PC-9 (cell line): ENCODE measurements around the gene BGLAP. TPM values are rescaled to one million over a fixed set of nuclear protein-coding genes. Genes with fewer than 3 reads are reported as not detected.

Source experiments
- BruUV-seq: library from RNA; stranded (reverse); fragments of 400-500 nt; replicated peaks from 2 replicates; lab custom pipeline; 2021; lab: Mats Ljungman, UMichigan
- CTCF ChIA-PET: fragments of 300-600 bp; sonication (Branson Sonifier 250); formaldehyde crosslinking; loops from one replicate; lab custom pipeline; 2022; ENCODE audit warnings: antibody characterized with exemption; lab: Charles Lee
- POLR2A ChIA-PET: fragments of 300-600 bp; sonication (Branson Sonifier 250); formaldehyde crosslinking; loops from one replicate; lab custom pipeline; 2022; ENCODE audit warnings: antibody characterized with exemption; ENCODE audit not compliant: unreplicated experiment; lab: Charles Lee
- DNase-seq, 2 experiments: peaks; one replicate each; pipeline versions ENCODE4 v3.0.0 to v3.0.0-alpha.2; 2015 to 2022; ENCODE audit warnings: mixed read lengths in 1 of 2
- H2AFZ ChIP-seq: fragments of 200-600 bp; sonication (generic); 2 replicates; pipeline ENCODE4 v1.8.1; 2017; ENCODE audit warnings: antibody characterized with exemption
- H3F3A ChIP-seq: fragments of 200-600 bp; sonication (generic); 2 replicates; pipeline ENCODE4 v1.8.1; 2017; ENCODE audit warnings: antibody characterized with exemption, mild to moderate bottlenecking, low read depth; ENCODE audit not compliant: insufficient read depth
- H3K27ac ChIP-seq: fragments of 200-600 bp; sonication (generic); 2 replicates; pipeline ENCODE4 v1.6.1; 2016; ENCODE audit warnings: mixed run types
- H3K27me3 ChIP-seq: fragments of 200-600 bp; sonication (generic); 2 replicates; pipeline ENCODE4 v1.6.1; 2016; ENCODE audit warnings: low read depth, mixed run types; ENCODE audit not compliant: insufficient read depth
- H3K36me3 ChIP-seq: fragments of 200-600 bp; sonication (generic); 2 replicates; pipeline ENCODE4 v1.6.1; 2016; ENCODE audit warnings: low read depth, mixed run types
- H3K4me1 ChIP-seq: fragments of 200-600 bp; sonication (generic); replicated peaks from 2 replicates; pipeline ENCODE4 v1.6.1; 2016; ENCODE audit warnings: mixed run types; ENCODE audit not compliant: insufficient read depth
- H3K4me2 ChIP-seq: fragments of 200-600 bp; sonication (generic); 2 replicates; pipeline ENCODE4 v1.6.1; 2017; ENCODE audit warnings: mixed run types
- H3K4me3 ChIP-seq: fragments of 200-600 bp; sonication (generic); 2 replicates; pipeline ENCODE4 v1.6.1; 2016; ENCODE audit warnings: mixed run types
- H3K79me2 ChIP-seq: fragments of 200-600 bp; sonication (generic); 2 replicates; pipeline ENCODE4 v1.6.1; 2017; ENCODE audit warnings: low read depth, mixed run types
- H3K9me2 ChIP-seq: fragments of 200-600 bp; sonication (generic); 2 replicates; pipeline ENCODE4 v1.8.1; 2017; ENCODE audit warnings: mild to moderate bottlenecking; ENCODE audit not compliant: insufficient read depth
- H3K9me3 ChIP-seq: fragments of 200-600 bp; sonication (generic); 2 replicates; pipeline ENCODE4 v1.8.1; 2016; ENCODE audit warnings: low read depth; ENCODE audit not compliant: insufficient read depth
- H4K20me1 ChIP-seq: fragments of 200-600 bp; sonication (generic); 2 replicates; pipeline ENCODE4 v1.8.1; 2017; ENCODE audit not compliant: insufficient read depth
- EZH2 ChIP-seq: fragments of 200-600 bp; sonication (generic); IDR thresholded peaks from 2 replicates; pipeline ENCODE4 v1.8.0; 2017; ENCODE audit warnings: antibody characterized with exemption, low read depth
- intact Hi-C: fragments of 100-400 bp; cut with micrococcal nuclease; formaldehyde crosslinking; loops from one replicate; pipeline ENCODE4 v1.10.0; 2022; ENCODE audit not compliant: unreplicated experiment
- total RNA-seq: library from RNA; stranded (reverse); gene quantifications from 2 replicates; pipeline ENCODE4 v1.2.3, GENCODE V29; 2021
- TF ChIP-seq, protein P1 (sequence below): fragments of 200-600 bp; sonication (generic); conservative IDR thresholded peaks from 2 replicates; pipeline ENCODE4 v1.6.1; 2017; ENCODE audit warnings: mixed run types, antibody characterized with exemption, mild to moderate bottlenecking, moderate library complexity

Gene BGLAP
- total RNA-seq, 1 experiment from 2014 or later = 2.6 TPM

DNA sequence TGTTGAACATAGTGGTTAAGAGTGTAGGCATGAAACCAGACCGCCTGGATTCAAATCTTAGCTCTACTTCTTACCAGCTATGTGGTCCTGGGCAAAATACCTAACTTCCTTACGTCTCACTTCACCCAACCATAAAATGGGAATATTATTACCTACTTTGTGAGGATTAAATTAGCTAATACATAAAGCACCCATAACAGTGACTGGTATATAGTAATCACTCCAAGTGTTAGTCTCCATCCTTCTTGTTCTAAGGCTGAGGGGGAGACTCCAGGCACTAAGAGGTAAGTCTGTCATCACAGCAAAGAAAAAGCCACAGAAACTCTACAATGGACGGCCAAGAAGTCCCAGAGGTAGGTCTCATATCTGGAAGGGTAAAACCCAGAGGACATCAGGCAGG lies 37.9 kb downstream of the BGLAP start:
- H3K4me2 ChIP-seq = no peak overlapping the region
- H3K27me3 ChIP-seq = no peaks in the 10 kb centered on the region
- no TSS peak for BruUV-seq
- H3F3A ChIP-seq = peaks cover 39% of the 10 kb centered on the region; the same call in 1 of the 2 replicates
- no peaks in the 10 kb centered on the region for H3K9me2 ChIP-seq
- peaks cover 19% of the 10 kb centered on the region for H4K20me1 ChIP-seq
- no peak overlapping the region for H2AFZ ChIP-seq
- peaks cover 65% of the 10 kb centered on the region for H3K79me2 ChIP-seq
- POLR2A ChIA-PET = no interaction called here
- DNase-seq = no peak
- no peaks in the 10 kb centered on the region for H3K9me3 ChIP-seq
- intact Hi-C loops = loop anchor here (5.0 kb wide), 1 partner anchor 303 kb away; the partner anchor contains the start of gene ARHGEF2
- H3K36me3 ChIP-seq = peaks cover 20% of the 10 kb centered on the region
- H3K27ac ChIP-seq = no peak overlapping the region
- H3K4me3 ChIP-seq = no peak overlapping the region
- TF ChIP-seq EZH2 = no peak
- TF ChIP-seq, protein P1, sequence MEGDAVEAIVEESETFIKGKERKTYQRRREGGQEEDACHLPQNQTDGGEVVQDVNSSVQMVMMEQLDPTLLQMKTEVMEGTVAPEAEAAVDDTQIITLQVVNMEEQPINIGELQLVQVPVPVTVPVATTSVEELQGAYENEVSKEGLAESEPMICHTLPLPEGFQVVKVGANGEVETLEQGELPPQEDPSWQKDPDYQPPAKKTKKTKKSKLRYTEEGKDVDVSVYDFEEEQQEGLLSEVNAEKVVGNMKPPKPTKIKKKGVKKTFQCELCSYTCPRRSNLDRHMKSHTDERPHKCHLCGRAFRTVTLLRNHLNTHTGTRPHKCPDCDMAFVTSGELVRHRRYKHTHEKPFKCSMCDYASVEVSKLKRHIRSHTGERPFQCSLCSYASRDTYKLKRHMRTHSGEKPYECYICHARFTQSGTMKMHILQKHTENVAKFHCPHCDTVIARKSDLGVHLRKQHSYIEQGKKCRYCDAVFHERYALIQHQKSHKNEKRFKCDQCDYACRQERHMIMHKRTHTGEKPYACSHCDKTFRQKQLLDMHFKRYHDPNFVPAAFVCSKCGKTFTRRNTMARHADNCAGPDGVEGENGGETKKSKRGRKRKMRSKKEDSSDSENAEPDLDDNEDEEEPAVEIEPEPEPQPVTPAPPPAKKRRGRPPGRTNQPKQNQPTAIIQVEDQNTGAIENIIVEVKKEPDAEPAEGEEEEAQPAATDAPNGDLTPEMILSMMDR = no peak
- peaks cover 25% of the 10 kb centered on the region for H3K4me1 ChIP-seq
- CTCF ChIA-PET = no interaction called here

DNA sequence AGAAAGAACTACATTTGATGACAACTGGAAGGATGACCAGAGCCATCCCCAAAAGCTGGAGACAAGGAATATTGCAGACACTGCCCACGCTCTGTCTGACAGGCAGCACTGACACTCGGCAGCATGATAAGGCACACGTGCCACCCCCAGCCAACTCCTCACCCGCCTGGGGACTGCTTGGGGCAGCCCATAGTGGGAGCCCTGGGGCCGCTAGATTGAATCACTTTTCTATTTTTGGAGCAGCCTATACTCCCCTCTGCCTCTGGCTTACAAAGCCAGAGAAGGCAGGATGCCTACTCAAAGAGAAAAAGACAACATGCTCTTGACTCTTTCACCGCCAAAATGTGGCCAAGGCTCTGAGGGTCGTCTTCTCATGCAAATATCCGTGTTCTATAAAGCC lies 39.3 kb downstream of the BGLAP start:
- Histone ChIP-seq H4K20me1 (peaks cover 16% of the 10 kb centered on the region), H2AFZ (0 out of 2 replicates have a peak overlapping the region, but pooled peaks have one; percentile 83), H3K9me3 (no peaks in the 10 kb centered on the region), H3K4me1 (peaks cover 30% of the 10 kb centered on the region), H3K27me3 (no peaks in the 10 kb centered on the region), H3K27ac (no peak overlapping the region; the same call in 1 of the 2 replicates), H3K4me2 (peak overlapping the region; percentile 96), H3K79me2 (peaks cover 74% of the 10 kb centered on the region), H3K4me3 (peak overlapping the region; percentile 97), H3F3A (peaks cover 31% of the 10 kb centered on the region; the same call in 1 of the 2 replicates), H3K9me2 (no peaks in the 10 kb centered on the region), H3K36me3 (peaks cover 20% of the 10 kb centered on the region)
- POLR2A ChIA-PET = interaction anchor here (0.9 kb wide), 1 partner anchor 867 kb away, joined by 6 read pairs; no protein-coding TSS in a partner anchor
- intact Hi-C loops = loop anchor here (5.0 kb wide), 1 partner anchor 304 kb away; the partner anchor contains the start of gene ARHGEF2
- TF ChIP-seq, protein P1 = no peak
- no peak for TF ChIP-seq EZH2
- BruUV-seq = no TSS peak
- no peak for DNase-seq
- CTCF ChIA-PET = no interaction called here

DNA sequence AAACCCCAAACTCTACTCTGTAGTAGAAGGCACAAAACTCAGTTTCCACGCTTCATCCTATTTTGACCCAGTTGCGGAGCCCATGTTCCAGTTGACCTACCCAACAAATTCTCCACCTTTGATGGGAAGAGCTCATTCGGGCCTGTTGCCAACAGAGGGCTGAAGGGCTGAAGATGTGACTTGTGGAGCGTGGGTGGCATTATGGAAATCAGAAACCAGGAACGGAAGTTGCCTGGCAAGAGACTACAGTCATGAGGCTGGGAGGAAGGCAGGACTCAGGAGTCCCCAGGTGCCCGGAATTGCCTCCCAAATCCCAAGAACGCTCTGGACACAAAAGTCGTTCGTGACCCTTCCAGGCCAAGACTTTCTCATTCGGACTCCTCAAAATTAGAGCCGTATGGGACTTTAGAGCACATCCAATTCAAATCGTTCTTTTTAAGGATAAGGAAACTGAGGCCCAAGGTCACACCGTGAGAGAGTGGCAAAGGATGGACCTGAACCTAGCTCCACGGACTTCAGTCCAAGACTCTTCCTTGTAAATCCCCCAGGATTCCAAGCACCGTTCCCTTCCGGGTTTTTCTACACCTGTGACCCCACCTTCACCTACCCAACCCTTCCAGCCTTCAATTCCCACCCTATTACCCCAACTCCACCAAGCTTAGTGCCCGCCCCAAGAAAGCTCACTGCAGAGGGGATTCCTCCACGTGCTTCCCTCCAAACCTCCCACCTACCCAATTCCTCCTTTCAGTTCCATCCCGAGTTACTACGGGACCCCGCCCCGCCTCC lies 39.9 kb downstream of the BGLAP start:
- ChIA-PET POLR2A (interaction anchor here (0.5 to 0.9 kb wide), 5 partner anchors 80 to 867 kb away, joined by 3 to 25 read pairs (median 6); no protein-coding TSS in a partner anchor), CTCF (interaction anchor here (1.0 kb wide), 1 partner anchor 8 kb away, joined by 3 read pairs; no protein-coding TSS in a partner anchor)
- peak in 1 of 2 experiments; percentile 67 for DNase-seq
- H3K36me3 ChIP-seq = peaks cover 19% of the 10 kb centered on the region
- peaks cover 74% of the 10 kb centered on the region for H3K79me2 ChIP-seq
- H3F3A ChIP-seq = peaks cover 30% of the 10 kb centered on the region; the same call in 1 of the 2 replicates
- peaks cover 30% of the 10 kb centered on the region for H3K4me1 ChIP-seq
- intact Hi-C loops = loop anchor here (1.0 to 5.0 kb wide), 2 partner anchors 228 to 305 kb away; partner anchors contain the start of genes ARHGEF2 and LAMTOR2
- TF ChIP-seq, protein P1 = no peak
- no peak for TF ChIP-seq EZH2
- peak overlapping the region; percentile 97 for H3K4me3 ChIP-seq
- H3K9me3 ChIP-seq = no peaks in the 10 kb centered on the region
- peak overlapping the region; percentile 96 for H3K4me2 ChIP-seq
- H3K9me2 ChIP-seq = no peaks in the 10 kb centered on the region
- peak overlapping the region; percentile 83 for H2AFZ ChIP-seq
- H3K27me3 ChIP-seq = no peaks in the 10 kb centered on the region
- BruUV-seq = TSS peak; percentile 55
- H3K27ac ChIP-seq = peak overlapping the region; percentile 85
- peaks cover 16% of the 10 kb centered on the region for H4K20me1 ChIP-seq
